AG20443 (cell line): ENCODE data around the gene STK40.
A peak's percentile ranks its signal among the peaks of the same experiment; 100 is the strongest.

Experiments used
- DNase-seq: peaks from one replicate; pipeline ENCODE4 v3.0.0; 2012; ENCODE audit warnings: low spot score, mixed read lengths

Gene STK40

DNA sequence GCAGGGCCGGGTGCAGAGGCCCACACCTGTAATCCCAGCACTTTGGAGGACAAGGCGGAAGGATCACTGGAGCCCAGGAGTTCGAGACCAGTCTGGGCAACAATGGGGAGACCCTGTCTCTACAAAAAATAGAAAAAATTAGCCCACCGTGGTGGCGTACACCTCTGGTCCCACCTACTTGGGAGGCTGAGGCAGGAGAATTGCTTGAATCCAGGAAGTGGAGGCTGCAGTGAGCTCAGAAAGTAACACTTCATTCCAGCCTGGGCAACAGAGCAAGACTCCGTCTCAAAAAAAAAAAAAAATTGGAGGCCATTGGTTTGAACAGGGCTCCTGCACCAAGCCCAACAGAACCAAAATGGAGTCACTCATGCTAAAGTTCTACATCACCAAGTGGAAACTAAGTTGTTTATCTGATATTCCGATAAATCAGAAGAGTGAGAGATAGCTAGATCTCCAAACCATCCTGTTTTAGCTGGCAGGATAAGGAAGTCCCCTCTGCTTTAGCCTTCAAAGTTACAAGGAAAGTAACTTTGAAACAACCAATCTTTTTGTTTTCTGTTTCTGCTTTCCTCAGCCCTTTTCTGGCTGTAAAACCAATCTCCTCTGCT lies 12.8 kb upstream of the STK40 start:
- DNase-seq, result no peak

DNA sequence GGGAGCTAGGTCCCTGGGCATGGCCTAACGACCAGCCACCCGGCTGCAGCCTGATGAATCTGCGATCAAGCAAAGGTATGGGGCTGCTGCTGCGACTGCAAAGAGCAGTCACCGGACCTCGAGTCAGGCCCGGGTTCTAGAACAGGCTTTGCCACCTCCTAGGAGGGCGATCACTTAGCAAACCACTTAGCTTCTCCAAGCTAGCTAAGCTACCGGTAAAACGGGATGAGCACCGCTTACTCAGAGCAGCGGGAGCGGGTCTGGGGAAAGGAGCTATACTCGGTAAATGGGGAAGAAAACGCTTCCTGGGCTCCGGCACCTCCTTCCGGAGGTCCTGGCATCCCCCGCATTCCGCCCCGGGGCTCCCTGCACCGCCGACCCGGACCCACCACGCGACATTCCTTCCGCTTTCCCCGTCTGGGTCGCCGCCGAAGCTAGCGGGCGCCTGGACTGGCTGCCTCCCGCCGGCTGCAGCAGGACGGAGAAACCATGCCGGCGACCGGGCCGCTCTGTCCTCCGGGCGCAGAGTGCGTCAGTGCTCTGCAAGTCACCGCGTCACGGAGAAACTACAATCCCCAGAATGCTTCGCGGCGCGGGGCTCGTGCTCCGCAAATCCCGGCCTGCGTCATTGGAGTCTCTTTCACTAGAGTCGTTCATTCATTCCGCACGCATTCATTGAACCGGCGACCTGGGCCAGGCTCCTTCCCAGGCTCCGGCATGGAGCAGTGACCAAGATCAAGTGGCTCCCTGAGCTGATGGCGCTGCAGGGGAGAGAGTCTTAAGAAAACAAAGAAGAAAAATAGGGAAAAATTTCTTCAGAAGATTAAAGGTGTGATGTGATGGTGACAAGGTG lies 11.9 kb upstream of the STK40 start, which contains the start of gene LSM10:
LSM10 (minus strand) TSS at position 531 of the 853 bp plus-strand sequence. CDS start 3,779 bp downstream, outside the sequence.
- peak; percentile 93 for DNase-seq

DNA sequence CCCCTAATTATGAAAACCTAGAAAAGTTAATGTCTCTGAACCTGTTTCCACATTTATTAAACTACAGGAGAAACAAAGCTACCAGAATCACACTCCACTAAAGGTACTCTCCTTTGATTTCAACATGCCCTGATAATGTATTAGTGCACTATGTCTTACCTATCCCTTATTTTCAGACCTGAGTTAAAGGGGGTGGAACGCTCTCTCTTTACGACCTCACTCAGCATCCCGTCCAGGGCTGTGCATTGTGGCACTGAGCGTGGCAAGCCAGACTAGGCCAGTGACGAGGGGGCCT lies 11.3 kb upstream of the STK40 start:
- DNase-seq, result no peak

DNA sequence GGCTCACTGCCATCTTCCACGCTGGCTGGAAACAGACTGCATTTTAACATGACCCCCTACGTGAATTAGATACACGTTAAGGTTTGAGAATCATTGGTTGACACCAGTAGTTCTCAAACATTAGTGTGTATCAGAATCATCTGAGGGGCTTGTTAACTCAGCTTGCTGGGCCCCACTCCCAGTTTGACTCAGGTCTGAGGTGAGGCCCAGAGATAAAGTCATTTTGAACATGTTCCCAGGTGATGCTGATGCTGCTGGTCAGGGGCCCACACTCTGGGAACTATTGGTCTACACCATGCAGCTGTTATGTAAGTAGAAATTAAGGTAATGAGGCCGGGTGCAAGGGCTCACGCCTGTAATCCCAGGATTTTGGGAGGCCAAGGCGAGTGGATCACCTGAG lies 10.6 kb upstream of the STK40 start:
- DNase-seq, result no peak

DNA sequence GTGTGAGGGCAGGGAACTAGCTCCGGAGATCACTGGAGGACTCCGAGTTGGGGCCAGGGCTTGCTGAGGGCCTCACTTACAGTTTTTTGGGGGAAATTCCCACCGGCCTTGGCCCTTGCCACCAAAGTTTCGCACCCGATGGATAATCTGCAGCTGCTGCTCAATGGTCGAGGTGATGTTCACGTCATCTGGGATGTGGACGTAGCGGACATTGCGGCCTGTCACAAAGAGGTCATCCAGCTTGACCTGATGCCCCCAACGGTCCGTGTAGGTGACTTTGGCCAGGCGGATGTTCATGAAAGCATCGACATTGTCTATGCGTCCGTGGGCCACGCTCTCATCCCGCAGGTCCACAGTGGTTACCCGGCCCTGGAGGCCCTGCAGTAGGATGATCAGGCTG lies 8.0 kb upstream of the STK40 start:
- no peak for DNase-seq

DNA sequence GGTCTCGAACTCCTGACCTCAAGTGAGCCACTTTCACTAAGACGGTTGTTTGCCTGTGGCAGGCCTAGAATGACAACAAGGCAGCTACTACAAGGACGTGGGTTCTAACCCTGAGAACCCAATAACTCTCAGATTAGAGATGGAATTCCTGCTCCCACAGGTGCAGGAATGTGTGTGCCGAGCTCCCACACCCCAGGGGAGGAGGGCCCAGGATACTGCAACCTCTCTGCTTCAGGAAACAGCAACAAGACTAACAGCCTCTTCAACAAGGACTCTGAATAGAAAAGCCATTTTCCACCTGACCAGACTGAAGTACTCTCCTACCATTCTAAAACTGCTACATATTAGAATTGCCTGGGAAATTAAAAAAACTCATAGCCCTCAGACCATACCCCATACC lies 7.1 kb upstream of the STK40 start:
- no peak for DNase-seq

DNA sequence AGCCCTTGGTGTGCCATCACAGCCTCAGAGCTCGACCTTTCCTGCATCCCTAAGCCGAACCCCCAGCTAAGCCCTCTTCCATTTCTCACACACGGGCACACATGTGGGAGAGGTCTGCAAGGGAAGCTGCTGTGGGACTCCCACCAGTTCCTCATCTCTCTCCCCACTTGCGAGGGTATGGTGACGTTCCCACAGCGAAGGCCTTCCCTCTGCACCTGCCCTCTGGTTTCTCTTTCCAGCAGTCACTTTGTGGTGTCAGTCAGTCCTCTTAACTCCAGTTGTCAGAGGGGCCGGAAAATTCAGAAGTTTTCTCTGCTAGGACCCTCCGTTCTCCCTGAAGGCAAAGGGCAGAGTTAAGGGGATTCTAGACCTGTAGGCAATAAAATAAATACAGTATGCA lies 5.5 kb upstream of the STK40 start:
- no peak for DNase-seq

DNA sequence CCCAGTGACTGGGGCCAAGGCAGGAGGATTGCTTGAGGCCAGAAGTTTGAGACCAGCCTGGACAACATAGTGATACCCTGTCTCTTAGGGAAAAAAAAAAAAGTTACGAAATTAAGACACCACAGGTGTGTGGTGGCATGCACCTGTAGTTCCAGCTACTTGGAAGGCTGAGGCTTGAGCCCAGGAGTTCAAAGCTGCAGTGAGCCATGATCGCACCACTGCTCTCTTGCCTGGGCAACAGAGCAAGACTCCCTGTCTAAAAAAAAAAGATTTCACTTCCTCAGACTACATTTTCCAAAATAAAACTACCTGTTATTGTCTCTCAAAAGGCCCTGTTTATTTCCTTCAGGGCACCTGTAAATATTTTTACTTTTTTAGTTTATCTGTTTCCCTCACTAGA lies 4.7 kb upstream of the STK40 start:
- DNase-seq, result no peak

DNA sequence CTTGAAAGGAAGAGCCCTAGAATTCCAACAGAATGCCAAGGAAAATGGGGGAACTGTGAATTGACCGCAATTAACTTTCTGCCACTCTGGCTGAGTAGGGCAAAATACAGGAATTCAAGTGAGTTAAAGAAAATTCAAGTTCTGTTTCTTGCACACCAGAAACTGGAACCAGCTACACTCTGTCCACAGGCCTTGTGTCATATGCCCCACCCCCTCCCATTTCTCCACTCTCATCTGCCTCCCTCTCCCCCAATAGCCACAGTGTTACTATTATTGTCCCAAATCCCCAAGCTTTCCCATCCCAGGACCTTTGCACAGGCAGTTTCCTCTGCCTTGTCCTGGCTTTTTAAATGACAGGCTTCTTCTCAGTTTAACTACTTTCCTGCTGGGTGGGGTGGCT lies 4.3 kb upstream of the STK40 start:
- DNase-seq, result no peak

DNA sequence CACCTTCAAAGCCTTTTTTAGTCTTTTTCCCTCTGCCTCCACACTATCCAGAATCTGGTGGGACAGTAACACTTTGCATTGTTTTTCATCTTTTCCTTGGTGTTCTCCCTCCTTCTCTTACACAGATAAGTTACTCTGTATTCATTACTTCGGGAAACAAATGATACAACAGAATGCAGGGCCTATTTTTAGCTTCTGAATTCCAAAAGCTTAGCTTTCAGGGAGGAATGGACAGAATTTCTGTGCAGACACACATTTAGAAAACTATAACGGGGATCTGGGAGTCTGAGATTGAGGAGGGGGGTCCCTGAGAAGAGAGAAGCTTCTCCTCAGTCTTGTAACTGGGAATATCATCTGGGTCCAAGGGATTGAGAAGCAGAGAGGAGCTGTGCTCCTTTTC lies 3.5 kb upstream of the STK40 start:
- no peak for DNase-seq

DNA sequence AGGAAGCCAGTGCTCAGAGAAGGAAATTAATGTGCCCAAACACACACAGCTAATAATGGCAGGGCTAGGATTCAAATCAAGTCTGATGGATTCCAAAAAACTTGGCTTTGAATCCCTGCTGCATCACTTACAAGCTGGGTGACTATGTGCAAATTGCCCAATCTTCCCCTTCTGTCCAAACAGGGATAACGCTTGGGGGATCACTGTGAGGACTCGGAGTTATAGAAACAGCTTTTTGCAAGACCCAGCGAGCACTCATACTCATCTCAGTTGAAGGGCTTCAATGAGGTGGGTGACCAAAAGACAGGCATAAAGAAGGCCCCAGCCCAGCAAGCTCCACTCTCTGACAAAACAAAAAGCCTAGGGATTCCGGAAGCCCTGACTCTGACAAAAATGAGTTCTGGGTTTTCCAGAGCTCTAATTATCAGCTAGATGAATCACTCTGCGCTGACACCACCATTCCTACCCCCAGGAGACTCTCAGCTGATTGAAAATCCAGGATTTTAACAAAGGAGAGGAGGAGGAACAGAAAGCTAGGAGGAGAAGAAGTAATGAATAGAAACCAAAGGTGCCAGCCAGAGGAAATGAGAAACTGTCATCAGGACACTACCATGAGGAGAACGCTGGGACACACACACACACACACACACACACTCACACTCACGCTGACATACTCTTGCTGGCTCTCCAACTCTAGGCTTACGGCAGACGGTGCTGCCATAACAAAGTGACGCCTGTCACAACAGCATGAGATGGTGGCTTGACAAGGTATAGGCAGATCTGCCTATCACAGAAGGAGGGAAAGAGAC lies 1.6 kb upstream of the STK40 start:
- peak; percentile 71 for DNase-seq

DNA sequence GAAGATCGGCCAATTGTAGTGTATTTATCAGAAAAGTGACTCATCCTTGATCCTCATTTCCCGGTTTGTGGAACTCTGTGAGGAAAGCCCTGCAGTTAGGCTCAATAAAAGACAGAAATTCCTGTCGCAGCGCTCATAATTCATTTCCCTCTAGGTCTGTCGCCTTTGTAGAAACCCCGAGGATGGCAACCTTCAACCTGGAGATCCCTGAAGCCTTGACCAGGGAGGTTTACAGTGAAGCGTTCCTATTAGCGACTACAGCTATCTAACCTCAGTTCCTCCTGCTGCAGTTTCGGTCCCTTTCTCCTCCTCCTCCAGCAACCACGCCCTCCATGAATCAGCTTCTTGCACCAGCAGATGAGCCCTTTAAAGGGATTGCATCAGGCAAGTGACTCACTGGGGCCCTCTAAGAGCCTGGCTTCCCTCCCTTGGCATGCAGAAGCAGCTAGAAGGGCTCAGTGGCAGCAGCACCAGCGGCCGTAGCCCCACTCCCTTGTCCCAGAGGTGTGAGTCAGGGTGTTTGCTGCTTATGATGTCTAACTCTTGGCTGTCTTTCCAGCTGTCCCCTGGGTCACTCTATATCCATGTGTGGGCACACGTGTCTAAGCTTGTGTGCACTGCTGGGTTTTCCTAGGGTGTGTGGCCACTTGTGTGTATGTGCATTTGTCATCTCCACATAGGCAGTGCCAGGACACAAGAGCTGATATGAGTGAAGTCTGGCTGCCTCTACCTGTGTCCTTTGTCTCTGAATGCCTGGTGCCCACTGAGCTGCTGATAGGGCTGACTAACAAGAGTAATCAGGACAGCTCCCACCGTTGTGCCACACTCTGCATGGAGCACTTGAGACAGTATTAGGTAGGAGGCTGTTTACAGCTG lies 779 bp upstream of the STK40 start:
- DNase-seq, result peak; percentile 95

DNA sequence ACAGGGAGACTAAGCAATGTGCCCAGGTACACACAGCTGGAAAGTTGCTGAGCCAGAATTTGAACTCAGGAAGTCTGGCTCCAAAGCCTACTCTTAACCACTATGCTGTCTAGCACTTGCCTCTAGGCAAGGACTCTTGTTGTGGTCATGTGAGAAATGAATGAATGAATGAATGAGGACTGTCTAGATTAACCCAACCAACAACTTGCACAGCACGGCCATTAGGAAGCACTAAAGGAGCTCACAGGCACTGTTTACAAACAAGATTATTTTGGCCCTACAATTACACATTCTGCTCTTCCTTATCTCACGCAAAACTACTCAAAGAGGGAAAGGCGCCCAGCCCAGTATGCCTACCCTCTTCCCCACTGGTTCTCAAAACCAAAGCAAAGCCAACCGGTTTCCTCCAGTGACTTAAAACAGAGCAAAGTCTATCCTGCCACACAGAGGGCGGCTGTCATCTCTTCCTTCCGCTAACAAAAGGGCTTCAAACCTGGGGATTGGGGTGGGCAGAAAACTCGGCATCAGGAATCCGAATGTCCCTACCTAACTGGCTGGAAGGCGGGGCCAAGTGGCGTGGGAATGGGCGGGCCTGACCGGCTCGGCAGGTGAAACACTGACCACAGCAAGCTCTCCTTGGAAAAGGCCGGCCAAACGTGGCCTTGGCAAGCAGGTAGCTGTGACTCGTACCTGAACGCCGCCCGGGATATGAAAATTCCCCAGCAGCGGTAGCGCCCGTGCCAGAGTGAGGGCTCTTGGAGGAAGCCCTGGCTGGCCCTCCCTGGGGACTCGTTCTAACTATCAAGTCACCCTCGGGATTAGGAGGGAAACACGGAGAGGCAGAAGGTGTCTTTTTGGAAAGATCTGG lies 948 bp downstream of the STK40 start:
- no peak for DNase-seq

DNA sequence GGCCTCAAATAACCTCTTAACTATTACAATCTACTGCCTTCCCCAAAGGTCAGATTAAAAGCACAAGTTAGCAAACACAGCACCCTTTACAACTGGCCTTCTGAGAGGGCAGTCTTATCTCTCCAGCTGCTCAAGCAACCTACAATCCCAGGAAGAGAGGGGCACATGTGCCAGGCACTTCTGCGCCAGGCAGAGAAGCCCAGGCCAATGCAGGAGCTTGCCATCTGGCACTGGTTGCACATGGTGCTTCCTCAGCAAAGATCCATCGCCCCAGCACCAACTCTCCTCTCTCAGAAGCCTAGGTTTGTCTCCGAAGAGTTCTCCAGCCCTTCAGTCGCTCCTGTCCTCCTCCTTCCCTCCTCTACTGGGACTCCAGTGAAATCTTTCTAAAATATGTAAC lies 2.5 kb downstream of the STK40 start:
- DNase-seq, result no peak

DNA sequence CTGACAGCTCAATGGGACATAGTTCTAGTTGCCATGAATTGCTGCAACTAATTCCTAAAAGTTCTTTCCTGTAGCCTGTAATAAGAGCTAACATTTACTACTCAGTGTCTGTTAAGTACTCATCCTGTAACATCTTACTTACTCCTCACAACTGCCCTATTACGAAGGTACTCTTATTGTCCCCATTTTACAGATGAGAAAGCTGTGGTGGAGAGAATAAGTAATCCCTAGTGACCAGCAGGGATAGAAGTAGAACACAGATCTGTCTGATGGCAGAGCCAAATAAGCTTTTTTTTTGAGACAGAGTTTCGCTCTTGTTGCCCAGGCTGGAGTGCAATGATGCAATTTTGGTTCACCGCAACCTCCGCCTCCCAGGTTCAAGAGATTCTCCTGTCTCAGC lies 3.1 kb downstream of the STK40 start:
- DNase-seq, result no peak

DNA sequence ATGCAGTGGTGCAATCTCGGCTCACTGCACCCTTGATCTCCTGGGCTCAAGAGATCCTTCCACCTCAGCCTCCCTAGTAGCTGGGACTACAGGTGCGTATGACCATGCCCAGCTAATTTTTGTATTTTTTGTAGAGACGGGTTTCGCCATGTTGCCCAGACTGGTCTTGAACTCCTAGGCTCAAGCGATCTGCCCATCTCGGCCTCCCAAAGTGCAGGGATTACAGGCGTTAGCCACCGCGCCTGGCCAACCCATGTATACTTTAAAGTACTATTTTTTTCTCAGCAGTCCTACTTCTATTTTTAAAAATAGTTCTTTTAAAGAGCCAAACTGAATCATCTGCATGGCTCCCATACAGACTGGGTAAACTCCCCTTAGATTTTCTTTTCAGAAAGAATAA lies 3.5 kb downstream of the STK40 start:
- no peak for DNase-seq

DNA sequence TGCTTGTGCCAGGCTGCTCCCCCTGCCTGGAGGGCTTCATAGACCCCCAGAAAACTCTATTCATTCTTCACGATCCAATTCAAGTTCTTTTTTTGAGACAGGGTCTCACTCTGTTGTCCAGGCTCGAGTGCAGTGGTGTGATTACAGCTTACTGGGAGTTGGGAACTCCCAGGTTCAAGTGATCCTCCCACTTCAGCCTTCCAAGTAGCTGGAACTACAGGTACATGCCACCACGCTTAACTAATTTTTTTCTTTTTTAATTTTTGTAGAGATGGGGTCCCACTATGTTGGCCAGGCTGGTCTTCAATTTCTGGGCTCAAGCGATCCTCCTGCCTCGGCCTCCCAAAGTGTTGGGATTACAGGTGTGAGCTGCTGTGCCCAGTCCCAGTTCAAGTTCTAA lies 4.3 kb downstream of the STK40 start:
- DNase-seq, result no peak

DNA sequence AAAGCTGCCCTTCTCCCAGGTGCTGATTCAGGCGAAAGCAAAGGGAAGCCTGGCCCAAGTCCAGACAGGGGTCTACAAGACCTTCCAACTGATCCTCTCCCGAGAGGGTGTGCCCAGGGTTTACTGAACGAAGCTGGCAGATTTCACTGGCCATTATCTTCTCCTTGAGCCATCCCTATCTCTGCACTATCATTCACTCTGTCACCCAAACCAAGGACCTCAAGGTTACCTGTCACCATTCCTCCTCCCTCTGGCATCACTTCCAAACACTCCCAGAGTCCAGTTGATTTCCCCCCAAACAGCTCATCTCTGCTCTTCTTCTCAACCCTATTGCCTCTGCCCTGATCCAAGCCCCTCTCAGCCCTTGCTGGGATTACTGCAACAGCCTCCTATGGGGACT lies 4.9 kb downstream of the STK40 start:
- DNase-seq, result no peak

DNA sequence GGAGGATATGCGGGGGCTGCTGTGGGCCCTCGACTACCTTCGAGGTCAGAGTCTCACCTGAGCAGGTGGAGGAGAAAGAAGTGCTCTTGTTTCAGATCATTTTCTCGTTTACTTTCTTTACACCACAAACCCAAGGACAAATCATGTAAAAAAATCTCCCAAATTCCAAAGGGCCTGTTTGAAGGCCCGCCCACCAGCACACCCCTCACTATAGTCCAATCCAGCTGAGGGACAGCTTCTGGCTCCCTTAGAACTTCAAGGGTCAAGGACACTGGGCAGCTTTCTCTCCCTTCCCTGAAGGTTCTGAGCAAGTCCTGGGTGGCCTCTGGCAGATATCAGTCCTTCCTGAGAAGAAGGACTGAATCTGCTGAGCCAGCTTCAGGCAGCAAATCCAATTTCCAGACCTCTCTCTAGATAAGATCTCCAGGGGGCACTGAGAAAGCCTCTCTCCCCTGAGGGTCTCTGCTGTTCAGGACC lies 5.5 kb downstream of the STK40 start:
- DNase-seq, result no peak

DNA sequence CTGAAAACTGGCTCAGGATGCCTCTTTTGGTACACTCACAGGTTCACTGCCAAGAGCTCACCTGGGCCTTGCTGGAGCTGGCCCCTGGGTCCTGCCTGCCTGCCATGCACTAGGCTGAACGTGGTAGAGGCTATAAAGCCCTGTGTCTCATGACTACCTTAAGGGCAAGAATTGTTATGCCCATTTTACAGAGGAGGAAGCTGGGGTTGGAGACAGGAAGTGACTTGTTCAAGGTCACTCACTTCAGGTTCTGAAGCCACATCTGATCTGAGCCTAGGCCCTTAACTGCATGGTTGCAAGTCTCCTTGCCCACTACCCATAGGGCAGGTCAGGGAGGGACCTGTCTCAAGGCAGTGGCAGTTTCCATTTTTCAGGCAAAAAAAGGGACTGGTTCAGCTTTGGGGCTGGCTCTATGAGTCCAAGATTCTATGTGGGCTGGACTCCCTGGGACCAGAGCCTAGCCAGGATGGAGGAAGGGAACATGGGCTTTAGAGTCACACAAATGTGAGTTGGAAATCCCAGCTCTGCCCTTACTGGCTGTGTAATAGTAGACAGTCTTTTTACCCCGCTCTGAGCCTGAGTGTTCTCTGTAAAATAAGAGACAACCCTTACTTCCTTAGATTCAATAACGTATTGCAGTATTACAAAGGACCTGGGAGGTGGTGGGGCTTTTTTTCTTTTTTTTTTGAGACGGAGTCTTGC lies 7.8 kb downstream of the STK40 start:
- DNase-seq, result no peak
